ENCODE data around the gene ALOX15.

Gene ALOX15

GRCh38 chr17:4623249-4623648, 18.2 kb downstream of the ALOX15 start:
- TF ChIP-seq SIN3A (IDR thresholded peaks at IDR 0.05; ENCODE audit: borderline replicate concordance, insufficient read depth, low read length) (no peak), POLR2AphosphoS5 (IDR thresholded peaks at IDR 0.05; ENCODE audit: low read depth, low read length) (no peak), TAF1 (IDR thresholded peaks at IDR 0.05; ENCODE audit: borderline replicate concordance, insufficient read depth, low read length) (no peak)

- TF ChIP-seq FOXP2 (optimal IDR thresholded peaks at IDR 0.05; ENCODE audit: borderline replicate concordance, extremely low read depth, extremely low read length, insufficient read depth), result no peak
- TF ChIP-seq POLR2AphosphoS5 (IDR thresholded peaks at IDR 0.05; ENCODE audit: low read depth, low read length), result no peak
- TF ChIP-seq, protein P1, sequence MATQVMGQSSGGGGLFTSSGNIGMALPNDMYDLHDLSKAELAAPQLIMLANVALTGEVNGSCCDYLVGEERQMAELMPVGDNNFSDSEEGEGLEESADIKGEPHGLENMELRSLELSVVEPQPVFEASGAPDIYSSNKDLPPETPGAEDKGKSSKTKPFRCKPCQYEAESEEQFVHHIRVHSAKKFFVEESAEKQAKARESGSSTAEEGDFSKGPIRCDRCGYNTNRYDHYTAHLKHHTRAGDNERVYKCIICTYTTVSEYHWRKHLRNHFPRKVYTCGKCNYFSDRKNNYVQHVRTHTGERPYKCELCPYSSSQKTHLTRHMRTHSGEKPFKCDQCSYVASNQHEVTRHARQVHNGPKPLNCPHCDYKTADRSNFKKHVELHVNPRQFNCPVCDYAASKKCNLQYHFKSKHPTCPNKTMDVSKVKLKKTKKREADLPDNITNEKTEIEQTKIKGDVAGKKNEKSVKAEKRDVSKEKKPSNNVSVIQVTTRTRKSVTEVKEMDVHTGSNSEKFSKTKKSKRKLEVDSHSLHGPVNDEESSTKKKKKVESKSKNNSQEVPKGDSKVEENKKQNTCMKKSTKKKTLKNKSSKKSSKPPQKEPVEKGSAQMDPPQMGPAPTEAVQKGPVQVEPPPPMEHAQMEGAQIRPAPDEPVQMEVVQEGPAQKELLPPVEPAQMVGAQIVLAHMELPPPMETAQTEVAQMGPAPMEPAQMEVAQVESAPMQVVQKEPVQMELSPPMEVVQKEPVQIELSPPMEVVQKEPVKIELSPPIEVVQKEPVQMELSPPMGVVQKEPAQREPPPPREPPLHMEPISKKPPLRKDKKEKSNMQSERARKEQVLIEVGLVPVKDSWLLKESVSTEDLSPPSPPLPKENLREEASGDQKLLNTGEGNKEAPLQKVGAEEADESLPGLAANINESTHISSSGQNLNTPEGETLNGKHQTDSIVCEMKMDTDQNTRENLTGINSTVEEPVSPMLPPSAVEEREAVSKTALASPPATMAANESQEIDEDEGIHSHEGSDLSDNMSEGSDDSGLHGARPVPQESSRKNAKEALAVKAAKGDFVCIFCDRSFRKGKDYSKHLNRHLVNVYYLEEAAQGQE (IDR thresholded peaks at IDR 0.05; ENCODE audit: insufficient read depth in 1 of 2, low read depth in 2 of 2, low read length in 2 of 2), result no peak
- TF ChIP-seq SIN3A (IDR thresholded peaks at IDR 0.05; ENCODE audit: borderline replicate concordance, insufficient read depth, low read length), result no peak
- TF ChIP-seq TAF1 (IDR thresholded peaks at IDR 0.05; ENCODE audit: borderline replicate concordance, insufficient read depth, low read length), result no peak
Observed at GRCh38 chr17:4622375-4622774, 19.1 kb downstream of the ALOX15 start.

DNA sequence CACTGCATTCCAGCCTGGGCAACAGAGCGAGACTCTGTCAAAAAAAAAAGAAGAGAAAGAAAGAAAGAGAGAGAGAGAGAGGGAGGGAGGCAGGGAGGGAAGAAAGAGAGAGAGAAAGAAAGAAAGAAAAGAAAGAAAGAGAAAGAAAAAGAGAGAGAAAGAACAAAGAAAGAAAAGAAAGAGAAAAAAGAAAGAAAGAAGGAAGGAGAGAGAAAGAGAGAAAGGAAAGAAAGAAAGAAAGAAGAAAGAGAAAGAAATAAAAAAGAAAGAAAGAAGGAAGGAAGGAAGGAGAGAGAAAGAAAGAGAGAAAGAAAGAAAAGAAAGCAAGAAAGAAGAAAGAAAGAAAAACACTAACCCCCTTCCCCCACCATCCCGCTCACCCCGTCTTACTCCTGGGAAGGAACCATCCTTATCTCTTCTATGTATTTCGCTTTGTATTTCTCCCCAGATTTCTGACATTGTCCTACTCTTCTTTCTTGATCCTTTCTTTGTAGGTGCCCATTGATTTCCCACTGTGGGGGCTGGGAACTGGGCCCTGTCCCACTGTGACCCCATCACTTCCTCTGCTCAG, 20.9 kb downstream of the ALOX15 start:
- TF ChIP-seq TAF1 (IDR thresholded peaks at IDR 0.05; ENCODE audit: borderline replicate concordance, insufficient read depth, low read length) (no peak), FOXP2 (optimal IDR thresholded peaks at IDR 0.05; ENCODE audit: borderline replicate concordance, extremely low read depth, extremely low read length, insufficient read depth) (no peak), POLR2AphosphoS5 (IDR thresholded peaks at IDR 0.05; ENCODE audit: low read depth, low read length) (no peak), SIN3A (IDR thresholded peaks at IDR 0.05; ENCODE audit: borderline replicate concordance, insufficient read depth, low read length) (no peak)
- TF ChIP-seq, protein P1 (IDR thresholded peaks at IDR 0.05; ENCODE audit: insufficient read depth in 1 of 2, low read depth in 2 of 2, low read length in 2 of 2), result no peak

DNA sequence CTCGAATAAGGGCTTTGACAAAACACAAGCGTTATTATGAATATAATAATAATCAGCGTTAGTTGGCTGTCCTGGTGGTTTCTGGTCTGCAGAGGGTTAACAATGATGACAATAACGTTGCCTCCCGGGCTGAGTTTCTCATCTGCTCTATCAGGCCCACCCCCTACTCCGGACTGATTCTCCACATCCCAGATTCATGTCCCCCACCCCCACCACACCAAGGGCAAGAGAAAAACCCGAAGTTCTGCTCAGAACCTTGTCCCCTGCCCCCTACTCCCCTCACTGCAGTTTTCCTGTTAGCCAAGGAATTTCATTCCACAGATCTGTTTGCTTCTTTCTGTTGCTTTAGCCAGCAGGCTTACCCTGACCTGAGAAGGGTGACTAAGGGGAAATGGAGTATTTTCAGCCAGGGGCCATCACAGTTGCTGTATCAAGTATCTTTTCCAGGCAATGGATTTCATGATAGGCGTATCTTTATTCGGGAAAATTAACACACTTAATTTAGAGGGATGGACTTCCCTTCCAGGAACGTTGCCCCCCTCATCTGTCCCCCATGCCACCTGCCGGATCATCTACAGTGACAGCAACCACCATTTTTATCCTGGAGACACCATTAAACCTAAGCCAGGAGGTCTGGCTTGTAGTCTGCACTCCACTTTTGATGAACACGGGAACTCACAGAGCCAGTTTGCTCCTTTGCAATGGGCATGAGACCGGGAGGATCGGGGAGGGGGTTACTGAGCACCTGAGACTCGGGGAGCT, 23.7 kb downstream of the ALOX15 start:
- no peak for TF ChIP-seq SIN3A (IDR thresholded peaks at IDR 0.05; ENCODE audit: borderline replicate concordance, insufficient read depth, low read length)
- TF ChIP-seq TAF1 (IDR thresholded peaks at IDR 0.05; ENCODE audit: borderline replicate concordance, insufficient read depth, low read length), result no peak
- no peak for TF ChIP-seq POLR2AphosphoS5 (IDR thresholded peaks at IDR 0.05; ENCODE audit: low read depth, low read length)
- TF ChIP-seq, protein P1 (IDR thresholded peaks at IDR 0.05; ENCODE audit: insufficient read depth in 1 of 2, low read depth in 2 of 2, low read length in 2 of 2), result no peak
- no peak for TF ChIP-seq FOXP2 (optimal IDR thresholded peaks at IDR 0.05; ENCODE audit: borderline replicate concordance, extremely low read depth, extremely low read length, insufficient read depth)

DNA sequence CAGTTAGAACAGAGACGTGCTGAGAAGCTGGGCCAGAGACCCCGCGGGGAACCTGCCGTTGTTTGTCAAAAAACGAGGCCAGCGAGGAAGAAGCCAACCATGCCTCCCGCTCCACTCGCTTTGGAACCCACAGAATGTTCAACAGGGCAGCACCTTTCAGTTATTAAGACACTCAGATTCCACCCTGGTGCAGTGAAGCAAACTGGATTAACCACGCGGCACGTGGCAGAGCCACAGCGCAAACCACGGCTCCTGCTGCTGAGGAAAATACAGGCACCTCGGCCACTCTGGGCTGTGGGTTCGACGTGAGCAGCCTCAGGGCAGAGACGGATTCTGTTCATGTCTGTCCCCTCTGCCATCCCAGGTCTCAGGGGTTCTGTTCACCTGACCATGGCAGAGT, 24.4 kb downstream of the ALOX15 start:
- no peak for TF ChIP-seq SIN3A (IDR thresholded peaks at IDR 0.05; ENCODE audit: borderline replicate concordance, insufficient read depth, low read length)
- TF ChIP-seq POLR2AphosphoS5 (IDR thresholded peaks at IDR 0.05; ENCODE audit: low read depth, low read length), result no peak
- TF ChIP-seq, protein P1 (IDR thresholded peaks at IDR 0.05; ENCODE audit: insufficient read depth in 1 of 2, low read depth in 2 of 2, low read length in 2 of 2), result no peak
- TF ChIP-seq TAF1 (IDR thresholded peaks at IDR 0.05; ENCODE audit: borderline replicate concordance, insufficient read depth, low read length), result no peak
